GM23248 (cell line): Measurements from ENCODE around the gene YTHDF1. TPM values are rescaled to one million over a fixed set of nuclear protein-coding genes. Genes with fewer than 3 reads are reported as not detected.
"Not testable (repeated sequence)": the region's sequence is repeated elsewhere in the genome, so short reads cannot be mapped to it uniquely, and the experiment has no call there.

Experiments
- DNase-seq: peaks from one replicate; pipeline ENCODE4 v3.0.0-alpha.2; 2015
- H2AFZ ChIP-seq: fragments of 200-600 bp; sonication (generic); 2 replicates; pipeline ENCODE4 v1.6.1; 2016; ENCODE audit warnings: antibody characterized with exemption
- H3F3A ChIP-seq: fragments of 200-600 bp; sonication (generic); 2 replicates; pipeline ENCODE4 v1.6.1; 2016; ENCODE audit warnings: mild to moderate bottlenecking, antibody characterized with exemption, mixed run types; ENCODE audit not compliant: insufficient read depth
- H3K27ac ChIP-seq: fragments of 200-600 bp; sonication (generic); 2 replicates; pipeline ENCODE4 v1.5.1; 2016; ENCODE audit warnings: mild to moderate bottlenecking
- H3K27me3 ChIP-seq: fragments of 200-600 bp; sonication (generic); replicated peaks from 2 replicates; pipeline ENCODE4 v1.6.1; 2016; ENCODE audit warnings: mild to moderate bottlenecking; ENCODE audit not compliant: insufficient read depth
- H3K36me3 ChIP-seq: fragments of 200-600 bp; sonication (generic); 2 replicates; pipeline ENCODE4 v1.6.1; 2016; ENCODE audit warnings: low read depth, mild to moderate bottlenecking
- H3K4me1 ChIP-seq: fragments of 200-600 bp; sonication (generic); 2 replicates; pipeline ENCODE4 v1.6.1; 2016; ENCODE audit warnings: mild to moderate bottlenecking; ENCODE audit not compliant: insufficient read depth
- H3K4me2 ChIP-seq: fragments of 200-600 bp; sonication (generic); one replicate; pipeline ENCODE4 v1.6.1; 2016; ENCODE audit warnings: mild to moderate bottlenecking; ENCODE audit not compliant: unreplicated experiment
- H3K4me3 ChIP-seq: fragments of 200-600 bp; sonication (generic); 2 replicates; pipeline ENCODE4 v1.5.1; 2016; ENCODE audit warnings: mild to moderate bottlenecking
- H3K79me2 ChIP-seq: fragments of 200-600 bp; sonication (generic); 2 replicates; pipeline ENCODE4 v1.6.1; 2016; ENCODE audit warnings: mild to moderate bottlenecking; ENCODE audit not compliant: insufficient read depth
- H3K9ac ChIP-seq: fragments of 200-600 bp; sonication (generic); 2 replicates; pipeline ENCODE4 v1.6.1; 2016; ENCODE audit warnings: mild to moderate bottlenecking
- H3K9me2 ChIP-seq: fragments of 200-600 bp; sonication (generic); 2 replicates; pipeline ENCODE4 v1.6.1; 2016; ENCODE audit warnings: mixed run types, mild to moderate bottlenecking, moderate library complexity; ENCODE audit not compliant: insufficient read depth
- H3K9me3 ChIP-seq: fragments of 200-600 bp; sonication (generic); one replicate; pipeline ENCODE4 v1.6.1; 2017; ENCODE audit warnings: low read depth
- H4K20me1 ChIP-seq: fragments of 200-600 bp; sonication (generic); 2 replicates; pipeline ENCODE4 v1.6.0; 2016; ENCODE audit not compliant: insufficient read depth
- EZH2 ChIP-seq: fragments of 200-600 bp; sonication (generic); IDR thresholded peaks from 2 replicates; pipeline ENCODE4 v1.6.1; 2018; ENCODE audit warnings: antibody characterized with exemption, mild to moderate bottlenecking; ENCODE audit not compliant: insufficient read depth, poor library complexity, severe bottlenecking
- EZH2phosphoT487 ChIP-seq: fragments of 200-600 bp; sonication (generic); IDR thresholded peaks from 2 replicates; pipeline ENCODE4 v1.6.1; 2018; ENCODE audit warnings: antibody characterized with exemption, moderate library complexity, mild to moderate bottlenecking, low read depth; ENCODE audit not compliant: insufficient read depth
- WGBS, 2 experiments: methylation state at CpG; one replicate each; pipeline ENCODE4 v1.1.6; 2015 to 2017; ENCODE audit warnings: low lambda C conversion rate in 2 of 2, low coverage in 1 of 2; ENCODE audit errors: missing lambda C conversion rate in 2 of 2; 5-methylcytosine and 5-hydroxymethylcytosine counted together
- in situ Hi-C: fragments of 300-500 bp; cut with MboI; formaldehyde crosslinking; loops from 2 replicates; pipeline ENCODE4 v1.15.0; 2020
- polyA plus RNA-seq: library from polyadenylated mRNA; unstranded; fragments of >200 nt; fragmentation: Nextera tagmentation; extraction: Ambion mirVana; gene quantifications from 2 replicates; pipeline ENCODE4 v1.2.1, GENCODE V29; 2016
- total RNA-seq: library from RNA; depleted of rRNA; stranded (reverse); fragments of >200 nt; shearing (Covaris generic); gene quantifications from 2 replicates; pipeline ENCODE4 v1.2.3, GENCODE V29; 2014

YTHDF1 gene
- total and polyA plus RNA-seq, 2 experiments from 2014 or later, result 16.7 to 20.4 TPM

GRCh38 chr20:63252284-63252711, 36.4 kb upstream of the YTHDF1 start:
- Histone ChIP-seq H4K20me1 (no peaks in the 10 kb centered on the region), H3K36me3 (no peaks in the 10 kb centered on the region), H3K27me3 (peaks cover 35% of the 10 kb centered on the region), H3K79me2 (no peaks in the 10 kb centered on the region), H3K4me2 (no peak overlapping the region), H3K27ac (no peak overlapping the region), H3K4me3 (no peak overlapping the region), H3K9me3 (no peaks in the 10 kb centered on the region), H3K9me2 (no peaks in the 10 kb centered on the region), H3K4me1 (no peaks in the 10 kb centered on the region), H3K9ac (no peak overlapping the region), H3F3A (no peaks in the 10 kb centered on the region), H2AFZ (no peak overlapping the region)
- TF ChIP-seq EZH2phosphoT487 (no peak), EZH2 (no peak)
- DNase-seq, result no peak
- in situ Hi-C loops, result no loop called here
- WGBS, 2 experiments, result 39 to 41% methylated on average over 7 to 8 of the region's 8 CpGs

- H3F3A ChIP-seq, H3K36me3 ChIP-seq, H3K4me2 ChIP-seq, H4K20me1 ChIP-seq, H3K79me2 ChIP-seq, H3K9me2 ChIP-seq, H2AFZ ChIP-seq, H3K9me3 ChIP-seq, H3K4me3 ChIP-seq, H3K4me1 ChIP-seq, H3K27ac ChIP-seq, in situ Hi-C loops, DNase-seq, H3K9ac ChIP-seq: not testable (repeated sequence)
- peaks cover 35% of the 10 kb centered on the region for H3K27me3 ChIP-seq
- 38 to 39% methylated on average over 13 to 14 of the region's 14 CpGs for WGBS, 2 experiments
Measured at GRCh38 chr20:63251350-63251749, 35.4 kb upstream of the YTHDF1 start.

GRCh38 chr20:63249891-63250290, 34.0 kb upstream of the YTHDF1 start:
- H3K9me2 ChIP-seq, result no peaks in the 10 kb centered on the region
- H3K4me2 ChIP-seq, result no peak overlapping the region
- 67 to 78% methylated on average over 14 to 15 of the region's 15 CpGs for WGBS, 2 experiments
- no peaks in the 10 kb centered on the region for H3K79me2 ChIP-seq
- no peak overlapping the region for H3K27ac ChIP-seq
- in situ Hi-C loops, result no loop called here
- H3K9me3 ChIP-seq, result no peaks in the 10 kb centered on the region
- H3F3A ChIP-seq, result no peaks in the 10 kb centered on the region
- H3K36me3 ChIP-seq, result no peaks in the 10 kb centered on the region
- H2AFZ ChIP-seq, result no peak overlapping the region
- H3K4me3 ChIP-seq, result no peak overlapping the region
- H3K9ac ChIP-seq, result no peak overlapping the region
- peaks cover 21% of the 10 kb centered on the region for H3K27me3 ChIP-seq
- no peaks in the 10 kb centered on the region for H3K4me1 ChIP-seq
- TF ChIP-seq EZH2phosphoT487, result no peak
- no peak for TF ChIP-seq EZH2
- no peaks in the 10 kb centered on the region for H4K20me1 ChIP-seq
- no peak for DNase-seq

- 63 to 70% methylated on average over 25 of the region's 25 CpGs for WGBS, 2 experiments
- no peaks in the 10 kb centered on the region for H4K20me1 ChIP-seq
- in situ Hi-C loops, result no loop called here
- H3K9me2 ChIP-seq, result no peaks in the 10 kb centered on the region
- no peak for DNase-seq
- H3K9me3 ChIP-seq, result no peaks in the 10 kb centered on the region
- H3K4me2 ChIP-seq, result no peak overlapping the region
- no peak for TF ChIP-seq EZH2phosphoT487
- TF ChIP-seq EZH2, result no peak
- no peak overlapping the region for H3K9ac ChIP-seq
- no peaks in the 10 kb centered on the region for H3F3A ChIP-seq
- no peak overlapping the region for H2AFZ ChIP-seq
- no peaks in the 10 kb centered on the region for H3K79me2 ChIP-seq
- no peaks in the 10 kb centered on the region for H3K36me3 ChIP-seq
- H3K4me1 ChIP-seq, result no peaks in the 10 kb centered on the region
- no peak overlapping the region for H3K4me3 ChIP-seq
- H3K27ac ChIP-seq, result no peak overlapping the region
- peaks cover 17% of the 10 kb centered on the region for H3K27me3 ChIP-seq
Measured at GRCh38 chr20:63248835-63249591, 33.1 kb upstream of the YTHDF1 start.
